ENCODE data around the gene PTCD2.
A peak's percentile ranks its signal among the peaks of the same experiment; 100 is the strongest.
"Not testable (repeated sequence)": the region's sequence is repeated elsewhere in the genome, so short reads cannot be mapped to it uniquely, and the experiment has no call there.

The PTCD2 gene

GRCh38 chr5:72296256-72296655, 23.9 kb upstream of the PTCD2 start:
- no peak for DNase-seq (ENCODE audit: low read depth)

- DNase-seq (ENCODE audit: low read depth): not testable (repeated sequence)
Observed at GRCh38 chr5:72298136-72298535, 22.0 kb upstream of the PTCD2 start.

GRCh38 chr5:72298711-72299110, 21.5 kb upstream of the PTCD2 start:
- DNase-seq (ENCODE audit: low read depth): no peak

GRCh38 chr5:72300590-72301339, 19.4 kb upstream of the PTCD2 start:
- DNase-seq (ENCODE audit: low read depth): no peak

- no peak for DNase-seq (ENCODE audit: low read depth)
Observed at GRCh38 chr5:72301557-72301956, 18.6 kb upstream of the PTCD2 start.

- DNase-seq (ENCODE audit: low read depth): no peak
Observed at GRCh38 chr5:72302171-72302570, 18.0 kb upstream of the PTCD2 start.

- DNase-seq (ENCODE audit: low read depth): no peak
Observed at GRCh38 chr5:72305194-72306142, 14.7 kb upstream of the PTCD2 start.

GRCh38 chr5:72307573-72307967, 12.6 kb upstream of the PTCD2 start:
- DNase-seq (ENCODE audit: low read depth): no peak

GRCh38 chr5:72307968-72308852, 12.0 kb upstream of the PTCD2 start:
- peak; percentile 95 for DNase-seq (ENCODE audit: low read depth)

GRCh38 chr5:72308853-72309191, 11.4 kb upstream of the PTCD2 start:
- no peak for DNase-seq (ENCODE audit: low read depth)

- DNase-seq (ENCODE audit: low read depth): no peak
Observed at GRCh38 chr5:72313141-72313540, 7.0 kb upstream of the PTCD2 start.

GRCh38 chr5:72314571-72315172, 5.5 kb upstream of the PTCD2 start:
- no peak for DNase-seq (ENCODE audit: low read depth)

- DNase-seq (ENCODE audit: low read depth): not testable (repeated sequence)
Observed at GRCh38 chr5:72319435-72319975, 668 bp upstream of the PTCD2 start.

- DNase-seq (ENCODE audit: low read depth): no peak
Observed at GRCh38 chr5:72324189-72324825, 4.1 kb downstream of the PTCD2 start.

GRCh38 chr5:72325566-72326305, 5.6 kb downstream of the PTCD2 start:
- no peak for DNase-seq (ENCODE audit: low read depth)

- no peak for DNase-seq (ENCODE audit: low read depth)
Observed at GRCh38 chr5:72326306-72326649, 6.1 kb downstream of the PTCD2 start.

- DNase-seq (ENCODE audit: low read depth): no peak
Observed at GRCh38 chr5:72328172-72328571, 8.0 kb downstream of the PTCD2 start.

GRCh38 chr5:72330712-72331111, 10.5 kb downstream of the PTCD2 start:
- no peak for DNase-seq (ENCODE audit: low read depth)

GRCh38 chr5:72337159-72337558, 17.0 kb downstream of the PTCD2 start:
- DNase-seq (ENCODE audit: low read depth): no peak

- DNase-seq (ENCODE audit: low read depth): no peak
Observed at GRCh38 chr5:72338689-72339209, 18.6 kb downstream of the PTCD2 start.

Data from stimulated activated CD8-positive, alpha-beta memory T cell treated with anti-CD3 and anti-CD28 coated beads, Interleukin-12 subunit alpha, Interleukin-12 subunit beta, amount 100 ng/mL, for 4 hours (primary cell).